Body of pancreas (tissue), 4 donors: ENCODE data around the gene ABCD3.

Source experiments
- CTCF ChIP-seq, 7 experiments: fragments of 450-650 bp in 4 of 7; fragments of 200-600 bp in 3 of 7; sonication (generic) in 3 of 7; IDR thresholded peaks; one replicate each; pipeline ENCODE4 v1.5.1; 2016 to 2019; ENCODE audit warnings: antibody characterized with exemption in 7 of 7
- POLR2A ChIP-seq, 3 donors: fragments of 450-650 bp; IDR thresholded peaks; one replicate each; pipeline ENCODE4 v1.6.1; 2016; ENCODE audit warnings: antibody characterized with exemption in 3 of 3, mild to moderate bottlenecking in 2 of 3

- no peak for TF ChIP-seq CTCF (IDR thresholded peaks at IDR 0.05)
- no peak for TF ChIP-seq POLR2A (IDR thresholded peaks at IDR 0.05)
Measured at GRCh38 chr1:94395748-94396309, 22.4 kb upstream of the ABCD3 start.
